CD4-positive, alpha-beta T cell treated with Interleukin-17A for 4 hours (primary cell): ENCODE measurements around the gene CCDC92.
A peak's percentile ranks its signal among the peaks of the same experiment; 100 is the strongest.

Experiments used
- DNase-seq: peaks from one replicate; pipeline ENCODE4 v3.0.0-alpha.2; 2020; ENCODE audit warnings: mixed read lengths

Gene CCDC92

DNA sequence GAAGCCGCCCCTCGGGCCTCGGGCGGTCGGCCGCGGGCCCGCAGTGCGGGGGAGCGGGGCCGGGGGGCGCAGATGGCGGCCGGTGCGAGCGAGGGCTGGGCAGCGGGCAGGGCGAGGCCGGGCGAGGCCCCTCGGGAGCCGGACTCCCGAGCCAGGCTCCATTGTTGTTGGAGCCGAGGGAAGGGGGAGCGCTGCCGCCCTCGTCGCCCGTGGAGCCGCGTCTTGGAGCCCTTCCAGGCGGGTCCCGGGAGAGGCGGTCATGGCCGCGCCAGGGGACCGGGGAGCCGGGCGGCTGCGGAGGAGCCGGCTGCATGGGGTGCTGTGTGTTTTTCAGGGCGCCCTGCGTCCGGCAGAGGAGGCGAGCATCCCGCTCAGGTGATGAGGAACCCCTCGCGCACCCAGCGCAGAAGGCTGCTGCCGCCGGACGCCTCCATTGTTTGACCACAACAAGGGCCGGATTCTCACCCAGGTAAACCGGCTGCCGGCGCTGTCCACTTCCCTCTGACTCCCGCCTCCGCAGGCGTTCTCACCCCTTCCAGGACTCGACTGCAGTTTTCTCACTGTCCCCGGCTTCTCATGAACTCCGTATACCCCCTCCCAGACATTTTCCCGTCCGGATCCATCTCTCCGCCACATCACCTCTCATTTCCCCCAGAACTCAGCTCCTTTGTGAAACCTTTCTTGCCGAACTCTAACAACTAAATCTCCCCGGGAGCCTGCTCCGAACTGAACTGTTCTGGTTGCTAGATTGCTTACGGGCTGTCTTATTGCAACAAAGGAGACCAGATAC is 1.1 kb upstream of the CCDC92 start:
- peak; percentile 45 for DNase-seq

- peak; percentile 52 for DNase-seq
Observed at GRCh38 chr12:123971770-123972456, 718 bp downstream of the CCDC92 start.

GRCh38 chr12:123971449-123971769 is 1.2 kb downstream of the CCDC92 start:
- DNase-seq, result no peak

DNA sequence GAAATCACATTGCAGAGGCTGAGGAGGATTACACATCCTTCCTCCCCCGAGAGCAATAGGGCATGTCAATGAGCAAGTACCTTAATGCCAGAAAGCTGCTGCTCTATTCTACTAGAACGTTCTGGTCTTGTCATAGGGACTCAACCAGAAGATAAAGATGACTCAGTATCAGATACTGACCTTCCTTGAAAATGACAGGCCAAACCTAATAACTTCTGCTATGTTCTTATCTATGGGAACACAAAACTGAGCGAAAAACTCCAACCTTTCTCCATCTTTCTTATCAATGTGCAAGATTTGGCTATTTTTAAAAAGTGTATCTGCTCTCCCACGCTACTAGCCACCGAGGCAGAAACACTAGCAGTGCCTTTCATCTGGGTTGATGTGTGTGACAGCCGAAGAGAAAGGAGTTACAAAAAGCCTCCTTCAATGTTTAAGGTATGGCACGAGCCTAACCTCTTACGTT is 5.5 kb downstream of the CCDC92 start:
- DNase-seq, result no peak

DNA sequence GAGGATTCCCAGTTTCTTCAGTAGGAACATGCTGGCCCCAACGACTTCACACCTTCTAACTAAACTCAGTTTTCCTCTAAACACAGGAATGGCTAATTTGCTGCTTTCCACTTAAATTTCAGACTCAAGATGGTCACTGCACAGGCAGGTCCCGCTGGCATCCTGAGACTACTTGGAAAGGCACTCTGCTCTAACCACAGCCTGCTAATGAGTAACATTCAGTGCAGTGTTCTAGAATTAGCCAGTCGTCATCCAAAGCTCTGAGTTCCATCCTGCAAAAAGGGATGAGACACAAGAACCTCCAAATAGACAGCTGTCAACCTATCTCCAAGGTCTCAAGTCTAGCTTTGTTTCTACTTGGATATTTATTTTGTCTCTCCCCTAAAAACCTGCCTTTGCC is 6.0 kb downstream of the CCDC92 start:
- no peak for DNase-seq

DNA sequence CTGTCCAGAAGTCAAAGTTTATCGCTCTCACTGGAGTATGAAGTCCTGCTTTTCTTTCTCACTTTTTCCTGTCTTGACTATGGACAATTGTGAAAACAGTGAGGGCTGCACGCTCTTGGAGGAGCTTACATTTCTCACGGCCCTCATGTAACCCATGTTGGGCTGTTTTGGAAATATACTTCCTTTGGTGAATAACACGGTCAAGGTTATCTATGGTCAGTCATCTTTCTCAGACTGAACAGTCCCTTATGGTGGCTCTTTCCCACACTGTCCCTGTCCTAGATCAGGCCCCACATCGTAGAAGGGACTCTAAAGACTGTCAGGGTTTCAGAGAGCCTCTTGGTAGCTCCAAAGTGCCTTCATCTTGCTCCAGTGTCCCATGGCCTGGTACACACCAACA is 7.2 kb downstream of the CCDC92 start:
- no peak for DNase-seq

GRCh38 chr12:123963821-123964220 is 8.8 kb downstream of the CCDC92 start:
- DNase-seq, result no peak

- no peak for DNase-seq
Observed at GRCh38 chr12:123962513-123962912, 10.1 kb downstream of the CCDC92 start.

DNA sequence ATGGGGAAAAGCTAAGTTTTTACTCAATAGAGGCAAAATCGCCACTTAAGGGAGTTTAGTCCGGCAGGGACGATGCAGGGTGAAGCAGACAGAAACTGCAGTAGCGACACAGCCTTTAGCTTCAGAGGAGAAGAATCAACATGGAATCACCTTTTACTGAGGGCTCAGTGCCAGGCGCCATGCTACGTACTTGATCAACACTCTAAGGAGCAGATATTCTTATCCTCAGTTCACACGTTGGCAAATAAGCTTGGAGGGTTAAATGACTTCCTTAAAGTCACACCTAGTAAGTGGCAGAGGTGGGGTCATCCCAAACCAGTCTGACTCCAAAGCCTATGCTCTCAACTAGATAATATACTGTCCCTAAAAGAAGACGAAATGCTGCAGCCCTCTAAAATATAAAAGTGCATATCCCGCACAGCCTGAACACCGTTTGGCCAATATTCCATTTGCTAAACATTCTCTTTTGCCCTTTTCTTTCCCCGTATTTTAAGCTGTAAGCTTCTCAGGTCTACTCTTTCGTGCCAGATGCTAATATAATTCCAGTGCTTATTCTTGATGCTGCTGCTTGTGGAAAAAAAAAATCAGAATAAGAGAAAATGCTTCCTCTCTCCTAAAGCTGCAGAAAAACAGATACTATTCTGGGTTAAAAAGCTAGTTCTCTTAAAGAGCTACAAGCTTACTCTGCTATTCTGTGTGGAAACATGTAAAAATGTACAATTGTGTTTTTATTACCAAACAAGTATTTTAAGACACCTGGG is 10.9 kb downstream of the CCDC92 start:
- no peak for DNase-seq

DNA sequence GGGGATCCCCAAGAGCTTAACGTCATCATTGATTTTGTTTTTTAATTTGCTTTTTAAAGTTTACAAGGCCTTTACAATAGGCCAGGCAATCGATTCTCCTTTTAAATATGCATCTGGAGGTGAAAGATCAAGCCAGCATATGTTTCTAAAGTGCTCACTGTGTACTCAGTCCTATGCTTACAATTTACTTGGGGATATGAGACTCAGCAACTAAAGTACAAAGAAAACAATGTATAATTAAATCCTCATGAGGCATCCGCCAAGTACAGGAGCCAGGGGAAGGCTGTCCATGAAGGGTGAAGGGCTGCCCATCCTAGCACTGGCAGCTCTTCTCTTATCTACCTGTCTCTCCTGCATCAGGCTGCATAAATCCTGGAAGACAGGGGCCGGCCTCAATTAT is 11.8 kb downstream of the CCDC92 start:
- no peak for DNase-seq

DNA sequence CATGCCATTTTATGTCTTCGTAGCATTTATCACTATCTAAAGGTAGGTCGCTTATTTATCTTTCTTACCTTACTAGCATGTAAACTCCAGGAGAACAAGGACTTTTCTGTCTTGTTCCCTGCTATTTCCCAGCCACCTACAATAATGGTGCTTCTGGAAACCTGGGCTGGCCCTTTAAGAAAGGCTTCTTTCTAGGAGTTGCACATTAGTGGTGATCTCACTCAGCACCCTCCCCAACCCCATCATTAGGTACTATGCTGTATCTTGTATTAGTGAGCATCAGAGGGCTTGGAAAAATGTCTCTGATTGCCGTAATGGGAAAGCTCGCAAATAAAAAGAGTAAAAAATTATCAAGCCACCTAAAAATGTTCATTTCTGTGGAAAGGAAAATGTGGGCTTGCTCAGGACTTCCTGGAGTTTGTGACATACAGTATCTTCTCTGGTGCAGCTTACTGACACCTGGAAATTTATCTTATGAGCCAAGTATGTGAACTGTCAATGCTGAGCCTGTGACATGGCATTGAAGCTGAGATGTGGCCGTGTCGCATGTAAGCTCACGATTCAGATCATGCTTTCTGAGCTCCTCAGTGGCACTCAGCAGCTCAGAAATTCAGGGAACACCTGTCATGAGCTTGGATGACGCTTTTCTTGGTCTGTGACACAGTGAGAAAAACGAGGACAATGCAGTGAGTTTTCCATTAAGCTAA is 12.4 kb downstream of the CCDC92 start:
- no peak for DNase-seq

GRCh38 chr12:123958876-123959275 is 13.8 kb downstream of the CCDC92 start:
- DNase-seq, result no peak

DNA sequence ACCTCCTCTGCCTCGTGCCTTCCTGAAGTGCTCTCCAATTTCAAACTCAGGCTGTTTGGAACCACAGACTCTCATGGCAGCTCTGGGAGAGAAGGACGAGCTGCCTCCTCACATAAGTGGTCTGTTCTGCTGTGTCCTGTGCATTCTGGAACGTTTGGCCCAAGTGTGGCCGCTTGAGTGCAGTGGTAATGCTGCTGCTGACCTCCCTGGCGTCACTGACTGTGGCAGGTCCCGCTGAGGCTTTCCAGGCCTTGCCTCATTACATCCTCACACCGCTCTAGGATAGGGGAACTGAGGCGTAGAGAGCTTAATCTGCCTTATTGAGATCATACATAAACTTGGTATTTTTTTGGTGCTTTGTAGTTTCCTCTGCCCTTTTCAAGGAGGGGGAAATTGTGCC is 14.2 kb downstream of the CCDC92 start:
- DNase-seq, result no peak

- no peak for DNase-seq
Observed at GRCh38 chr12:123957196-123957595, 15.4 kb downstream of the CCDC92 start.

DNA sequence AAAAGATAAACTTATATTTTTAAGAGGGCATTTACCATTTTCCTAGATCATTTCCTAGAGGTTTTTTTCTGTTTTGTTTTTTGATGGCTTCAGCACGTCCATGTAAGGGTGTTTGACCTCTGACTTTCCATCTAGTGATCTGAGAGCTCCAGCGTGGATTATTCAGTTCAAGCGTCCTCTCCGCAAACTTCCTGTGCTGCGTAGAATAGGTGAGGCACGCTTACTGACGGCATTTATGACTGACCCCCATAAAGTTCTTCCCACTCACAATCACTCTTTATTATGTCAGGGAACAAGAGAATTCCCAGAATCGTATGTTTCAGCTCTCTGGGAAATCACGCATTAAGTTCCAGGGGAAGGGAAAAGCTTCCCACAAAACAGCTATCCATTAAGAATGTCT is 16.4 kb downstream of the CCDC92 start:
- no peak for DNase-seq

DNA sequence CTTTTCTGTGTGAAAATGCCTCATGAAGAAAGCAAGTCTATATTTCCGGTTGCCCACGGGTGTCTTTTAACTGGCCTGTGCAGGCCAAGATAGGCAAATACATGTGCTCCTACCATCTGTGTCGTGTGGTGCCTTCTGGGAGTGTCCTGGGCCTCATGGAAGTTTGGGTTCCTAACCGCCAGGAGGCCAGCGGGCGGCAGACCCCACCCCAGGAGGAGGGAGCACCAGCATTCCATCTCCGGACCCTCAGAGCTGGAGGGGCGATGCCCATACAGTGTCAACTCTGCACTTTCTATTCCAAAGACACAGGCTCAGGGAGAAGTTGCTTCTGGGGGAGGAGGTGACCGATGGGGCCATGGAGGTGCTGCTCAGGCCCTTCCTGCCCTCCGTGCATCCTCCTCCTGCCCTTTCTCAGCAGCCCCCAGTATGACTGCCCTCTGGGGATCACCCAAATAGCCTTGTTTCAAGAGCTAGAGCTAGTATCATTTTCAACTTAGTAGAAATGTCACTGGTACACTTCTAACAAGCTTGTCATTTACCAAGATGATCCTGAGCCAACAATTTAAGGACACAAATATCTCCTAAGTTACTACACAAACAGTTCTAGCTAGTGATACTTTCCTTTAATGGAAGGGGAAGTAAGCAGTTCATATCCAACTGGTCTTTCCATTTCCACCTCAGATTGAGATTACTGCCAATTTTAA is 17.8 kb downstream of the CCDC92 start:
- DNase-seq, result no peak

DNA sequence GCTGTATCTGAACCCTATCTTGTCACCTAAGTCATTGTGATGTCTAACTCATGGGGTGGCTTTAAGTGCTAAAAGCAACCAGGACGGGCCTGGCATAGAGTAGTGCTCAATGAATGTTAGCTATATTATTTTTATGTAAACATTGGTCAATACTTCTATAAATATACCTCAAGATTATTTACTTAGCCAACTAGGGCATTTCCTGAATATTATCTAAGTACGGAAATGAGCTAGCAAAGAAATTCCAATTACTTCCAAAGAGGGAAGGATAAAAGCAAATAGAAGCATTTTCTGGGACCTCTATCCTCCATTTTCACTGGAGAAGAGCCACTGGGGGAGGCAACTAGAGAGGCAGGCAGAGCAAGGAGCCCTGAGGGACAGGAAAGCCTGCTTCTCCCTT is 20.6 kb downstream of the CCDC92 start:
- DNase-seq, result no peak

- no peak for DNase-seq
Observed at GRCh38 chr12:123951467-123951866, 21.2 kb downstream of the CCDC92 start.

DNA sequence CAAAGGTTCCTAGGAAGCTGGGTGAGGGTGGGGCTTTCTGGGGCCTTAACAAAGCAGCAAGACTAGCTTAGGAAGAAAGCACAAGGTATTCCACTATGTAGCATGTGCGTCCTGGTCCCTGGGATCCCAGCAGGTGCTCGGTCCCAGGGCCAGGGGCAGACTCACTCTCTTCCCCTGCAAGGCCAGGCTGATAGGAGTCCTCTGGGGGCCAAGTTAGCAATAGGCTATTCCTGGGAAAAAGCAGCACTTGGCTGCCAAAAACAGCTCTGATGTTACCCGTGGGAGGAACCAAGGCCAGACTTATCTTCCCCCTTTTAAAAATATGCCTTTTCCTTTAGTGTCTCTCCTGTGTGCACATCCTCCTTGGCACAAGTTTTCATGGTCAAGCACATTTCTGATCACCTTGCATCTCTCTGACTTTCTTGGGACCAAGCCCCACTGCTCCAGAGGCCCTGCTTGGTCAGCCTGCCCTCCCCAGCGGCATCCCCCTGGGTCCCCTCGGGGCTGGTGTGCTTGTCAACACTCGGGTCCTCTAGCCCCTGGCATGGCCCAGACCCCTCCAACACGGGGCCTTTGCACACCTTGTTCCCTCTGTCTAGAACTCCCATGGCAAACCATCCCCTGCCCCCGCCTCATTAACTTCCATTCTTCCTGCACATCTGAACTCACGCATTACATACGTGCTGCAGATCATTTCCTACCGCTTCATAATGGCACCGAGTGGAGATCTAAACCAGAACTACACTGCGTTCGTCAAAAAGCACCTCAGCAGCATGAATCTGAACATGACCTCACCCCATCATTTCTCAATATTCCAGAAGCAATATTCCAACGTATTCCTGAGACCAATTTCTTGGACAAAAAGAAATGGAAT is 21.9 kb downstream of the CCDC92 start:
- DNase-seq, result no peak

DNA sequence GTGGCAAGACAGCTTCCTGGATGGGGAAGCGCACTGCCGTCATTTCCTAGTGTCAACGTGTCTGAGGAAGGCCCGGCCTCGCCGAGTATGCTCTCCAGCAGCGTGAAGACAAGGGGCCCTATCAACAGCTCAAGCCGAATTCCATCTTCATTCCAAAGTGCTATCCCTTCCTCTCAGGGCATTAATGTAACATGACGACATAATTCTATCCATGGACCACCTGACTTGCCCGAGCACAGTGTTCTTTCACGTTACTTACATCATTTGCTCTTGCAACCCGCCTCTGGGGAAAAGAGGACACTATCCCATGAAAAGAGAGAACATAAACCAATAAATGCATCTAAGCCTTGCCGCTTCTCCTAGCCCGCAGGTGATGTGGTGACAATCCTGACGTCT is 22.9 kb downstream of the CCDC92 start:
- no peak for DNase-seq
